Islet of Langerhans (tissue), 1 donor: Measurements from ENCODE around the gene PRR5L.

Experiments used
- FAIRE-seq: peaks from one replicate; lab custom pipeline; 2011; peaks lifted over from hg19 to GRCh38; lab: Jason Lieb, UNC

Gene PRR5L

DNA sequence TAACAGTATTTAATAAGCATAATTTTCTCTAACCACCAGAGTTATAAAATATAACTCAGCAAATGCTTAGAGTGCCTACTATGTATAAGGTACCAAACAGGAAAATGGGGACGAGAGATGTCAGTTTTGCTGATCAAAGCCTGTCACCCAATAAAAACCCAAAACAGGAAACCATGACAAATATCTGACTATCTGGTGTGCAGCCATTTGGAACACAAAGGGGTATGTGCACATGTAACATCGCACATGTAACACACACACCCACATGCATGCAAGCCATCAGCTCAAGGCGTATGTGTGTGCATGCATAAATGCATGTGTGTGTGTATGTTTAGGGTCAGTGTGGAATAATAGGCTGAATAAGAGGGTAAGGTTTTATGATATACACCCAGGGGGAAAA is 64.2 kb downstream of the PRR5L start:
- FAIRE-seq, result no peak

DNA sequence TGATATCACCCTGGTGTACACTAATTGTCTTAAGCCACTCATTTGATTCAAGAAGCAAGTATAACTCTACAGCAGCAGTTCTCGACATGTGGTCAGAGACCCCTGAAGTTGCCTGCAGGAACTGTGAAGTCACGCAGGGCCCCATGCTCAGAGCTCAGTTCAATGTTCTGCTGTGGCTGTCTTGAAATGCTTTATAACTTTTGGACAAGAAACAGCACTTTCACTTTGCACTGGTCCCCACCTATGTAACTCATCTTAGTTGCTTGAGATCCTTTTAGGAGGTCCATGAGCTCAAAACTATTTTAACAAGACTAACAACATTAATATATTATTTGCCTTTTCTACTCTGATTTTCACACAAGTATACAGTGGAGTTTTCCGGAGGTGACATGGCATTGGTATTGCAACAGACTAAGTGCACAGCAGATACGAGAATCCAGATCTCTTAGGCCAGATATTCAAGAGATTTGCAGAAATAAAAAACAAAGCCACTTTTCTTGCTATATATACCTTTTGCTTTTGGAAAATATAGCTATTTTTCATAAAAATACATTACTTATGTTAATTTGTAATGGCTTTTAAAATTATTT is 64.8 kb downstream of the PRR5L start:
- FAIRE-seq, result no peak

- no peak for FAIRE-seq
These were observed 65.4 kb downstream of the PRR5L start for GRCh38 chr11:36361472-36361871.

GRCh38 chr11:36361901-36362391 is 65.9 kb downstream of the PRR5L start:
- FAIRE-seq, result no peak

GRCh38 chr11:36362902-36363301 is 66.8 kb downstream of the PRR5L start:
- no peak for FAIRE-seq

- no peak for FAIRE-seq
These were observed 67.5 kb downstream of the PRR5L start for GRCh38 chr11:36363361-36364268.

- no peak for FAIRE-seq
These were observed 68.7 kb downstream of the PRR5L start for GRCh38 chr11:36364551-36365325.

- FAIRE-seq, result no peak
These were observed 69.8 kb downstream of the PRR5L start for GRCh38 chr11:36365907-36366306.

GRCh38 chr11:36367806-36368680 is 72.0 kb downstream of the PRR5L start:
- no peak for FAIRE-seq

GRCh38 chr11:36371181-36371580 is 75.1 kb downstream of the PRR5L start:
- FAIRE-seq, result no peak

GRCh38 chr11:36371590-36371989 is 75.5 kb downstream of the PRR5L start:
- no peak for FAIRE-seq

- FAIRE-seq, result no peak
These were observed 76.1 kb downstream of the PRR5L start for GRCh38 chr11:36372101-36372771.

DNA sequence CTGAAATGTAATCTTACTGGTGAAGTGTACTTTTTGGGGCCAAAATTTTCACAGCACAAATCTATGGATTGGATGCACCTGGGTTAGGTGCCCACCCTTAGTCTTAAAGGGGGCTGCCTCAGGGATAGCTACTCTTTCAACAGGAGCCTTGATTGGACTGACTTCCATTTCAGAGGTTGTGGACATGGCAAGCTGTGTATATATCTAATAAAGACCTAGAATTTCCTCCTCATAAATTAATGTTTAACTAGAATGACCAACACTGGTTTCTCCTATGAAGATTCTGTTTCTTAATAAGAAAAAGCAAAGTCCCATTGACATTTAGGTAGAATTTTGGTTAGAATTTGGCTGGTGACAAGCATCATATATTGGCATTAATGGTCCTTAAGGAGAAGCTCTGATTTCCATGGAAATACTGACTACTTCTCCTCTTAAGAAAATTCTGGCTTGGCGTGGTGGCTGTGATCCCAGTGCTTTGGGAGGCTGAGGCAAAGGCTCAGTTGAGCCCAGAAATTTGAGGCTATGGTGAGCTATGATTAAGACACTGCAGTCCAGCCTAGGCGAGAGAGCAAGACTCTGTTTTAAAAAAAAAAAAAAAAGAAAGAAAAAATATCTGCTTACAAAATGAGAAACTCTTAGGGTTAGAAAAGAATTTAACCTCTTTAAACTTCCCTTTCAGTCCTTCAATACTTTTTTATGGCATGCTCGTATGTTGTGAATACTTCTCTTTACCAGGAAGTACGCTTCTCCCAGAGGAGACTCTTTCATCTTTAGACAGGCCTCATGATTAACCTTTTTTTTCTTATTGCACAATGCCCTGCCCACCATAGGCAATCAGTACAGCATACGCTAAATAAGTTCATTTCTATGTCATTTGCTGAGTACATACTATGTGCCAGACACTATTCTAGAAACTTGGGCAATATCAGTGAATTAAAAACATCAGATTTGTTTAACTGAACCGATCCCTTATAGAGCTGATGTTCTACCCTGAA is 77.2 kb downstream of the PRR5L start:
- FAIRE-seq, result no peak

DNA sequence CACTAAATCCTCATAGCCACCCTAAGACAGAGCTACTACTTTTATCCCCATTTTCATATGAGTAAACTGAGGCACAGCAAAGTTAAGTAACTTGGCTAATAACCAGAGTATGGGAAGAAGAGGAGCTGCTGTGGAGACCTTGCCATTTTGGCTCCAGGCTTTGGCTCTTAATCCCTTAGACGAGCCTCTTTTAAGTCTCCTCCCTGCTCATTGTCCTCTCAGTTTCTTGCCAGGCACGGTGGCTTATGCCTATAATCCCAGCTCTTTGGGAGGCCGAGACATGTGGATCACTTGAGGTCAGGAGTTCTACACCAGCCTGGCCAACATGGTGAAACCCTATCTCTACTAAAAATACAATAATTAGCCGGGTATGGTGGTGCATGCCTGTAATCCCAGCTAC is 78.6 kb downstream of the PRR5L start:
- no peak for FAIRE-seq

DNA sequence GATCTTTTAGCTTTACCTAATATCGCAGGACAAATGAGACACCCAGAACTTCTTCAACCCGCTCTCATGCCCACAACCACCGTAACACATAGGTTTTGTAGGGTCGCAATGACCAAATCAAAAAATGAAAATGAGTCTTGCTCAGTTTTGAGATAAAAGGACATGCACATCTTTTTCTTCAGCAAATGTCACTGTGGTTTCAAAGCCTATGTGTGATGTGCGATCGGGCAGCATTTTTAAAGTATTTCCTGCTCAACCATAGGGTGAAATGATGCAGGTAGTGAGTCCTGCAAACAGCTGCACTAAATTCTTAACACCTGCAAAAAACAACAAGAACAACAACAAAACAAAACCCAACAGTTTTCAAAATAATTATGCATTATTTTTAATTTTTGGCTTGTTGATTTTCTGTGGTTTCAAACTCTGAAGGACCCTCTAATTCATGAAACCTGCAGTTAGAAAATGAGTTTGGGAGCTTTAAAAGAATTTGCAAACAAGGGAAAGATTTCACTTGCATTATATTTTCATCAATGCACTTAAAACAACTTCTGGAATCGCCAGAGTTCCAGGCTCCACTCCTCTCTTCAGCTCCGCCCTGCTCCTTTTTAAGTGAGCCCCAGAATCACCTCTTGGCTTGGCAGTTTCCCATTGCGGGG is 79.4 kb downstream of the PRR5L start:
- FAIRE-seq, result no peak

GRCh38 chr11:36376009-36376887 is 80.2 kb downstream of the PRR5L start:
- no peak for FAIRE-seq

- no peak for FAIRE-seq
These were observed 81.0 kb downstream of the PRR5L start for GRCh38 chr11:36376888-36377758.
